IMR-90 (cell line): ENCODE data around the gene PKM.
A peak's percentile ranks its signal among the peaks of the same experiment; 100 is the strongest.

ENCODE experiments used
- POLR2A ChIP-seq: IDR thresholded peaks from 2 replicates; pipeline ENCODE4 v1.6.1; 2012; ENCODE audit warnings: mild to moderate bottlenecking, low read depth, low read length
- RAD21 ChIP-seq: IDR thresholded peaks from 2 replicates; pipeline ENCODE4 v1.6.1; 2012; ENCODE audit warnings: low read length, improper control_type of control experiment

- 0 out of 2 replicates have a peak, but pooled peaks have one; percentile 2 for TF ChIP-seq POLR2A
- no peak for TF ChIP-seq RAD21
These were observed 3.3 kb downstream of the PKM start for GRCh38 chr15:72227720-72228119.
